ENCODE data around the gene CHMP4A. TPM values are rescaled to one million over a fixed set of nuclear protein-coding genes. Genes with fewer than 3 reads are reported as not detected.

The CHMP4A gene
- polyA plus RNA-seq, 1 donor from 2014 or later = 55.3 TPM

DNA sequence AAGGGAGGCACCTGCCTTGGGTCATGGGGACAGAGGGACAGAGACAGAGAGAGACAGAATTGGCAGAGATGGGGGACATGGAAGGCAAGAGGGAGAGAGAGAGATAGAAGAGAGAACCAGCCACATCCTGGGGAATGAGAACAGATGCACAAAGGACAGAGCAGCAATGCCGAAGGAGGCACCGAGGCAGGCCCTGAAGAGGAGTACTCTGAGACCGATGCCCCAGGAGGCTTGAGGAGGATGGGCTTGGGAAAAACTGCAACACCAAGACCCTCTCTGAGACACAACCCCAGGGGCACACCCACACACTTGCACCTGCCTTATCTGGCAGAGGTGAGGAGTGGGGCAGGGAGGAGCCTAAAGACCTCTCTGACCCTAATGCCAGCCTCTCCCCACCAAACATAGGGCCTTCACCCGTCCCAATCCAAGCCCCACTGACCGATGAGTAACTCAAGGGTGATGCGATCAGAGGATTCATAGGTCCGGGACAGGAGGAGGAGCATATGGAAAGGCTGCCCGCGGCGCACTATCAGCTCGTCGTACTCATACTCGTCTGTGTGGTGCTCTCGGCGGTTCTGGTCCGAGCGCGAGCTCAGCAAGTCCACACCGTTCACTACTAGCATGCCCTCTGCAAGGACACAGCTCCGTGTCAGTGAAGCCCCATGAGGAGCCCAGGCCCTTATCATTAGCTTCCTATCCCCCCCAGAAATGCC lies 48.1 kb upstream of the CHMP4A start:
- TF ChIP-seq TAF1 (IDR thresholded peaks at IDR 0.05; ENCODE audit: low read depth) (no peak), MXI1 (conservative IDR thresholded peaks at IDR 0.05; ENCODE audit: poor library complexity, severe bottlenecking) (no peak), RAD21 (conservative IDR thresholded peaks at IDR 0.05) (no peak), EP300 (conservative IDR thresholded peaks at IDR 0.05; ENCODE audit: poor library complexity, severe bottlenecking) (no peak), POLR2AphosphoS5 (IDR thresholded peaks at IDR 0.05) (no peak), SMC3 (conservative IDR thresholded peaks at IDR 0.05; ENCODE audit: poor library complexity) (no peak), EZH2 (IDR thresholded peaks at IDR 0.05; ENCODE audit: borderline replicate concordance, insufficient read depth, low read length, poor library complexity, severe bottlenecking) (no peak)
- TF ChIP-seq, protein P1, sequence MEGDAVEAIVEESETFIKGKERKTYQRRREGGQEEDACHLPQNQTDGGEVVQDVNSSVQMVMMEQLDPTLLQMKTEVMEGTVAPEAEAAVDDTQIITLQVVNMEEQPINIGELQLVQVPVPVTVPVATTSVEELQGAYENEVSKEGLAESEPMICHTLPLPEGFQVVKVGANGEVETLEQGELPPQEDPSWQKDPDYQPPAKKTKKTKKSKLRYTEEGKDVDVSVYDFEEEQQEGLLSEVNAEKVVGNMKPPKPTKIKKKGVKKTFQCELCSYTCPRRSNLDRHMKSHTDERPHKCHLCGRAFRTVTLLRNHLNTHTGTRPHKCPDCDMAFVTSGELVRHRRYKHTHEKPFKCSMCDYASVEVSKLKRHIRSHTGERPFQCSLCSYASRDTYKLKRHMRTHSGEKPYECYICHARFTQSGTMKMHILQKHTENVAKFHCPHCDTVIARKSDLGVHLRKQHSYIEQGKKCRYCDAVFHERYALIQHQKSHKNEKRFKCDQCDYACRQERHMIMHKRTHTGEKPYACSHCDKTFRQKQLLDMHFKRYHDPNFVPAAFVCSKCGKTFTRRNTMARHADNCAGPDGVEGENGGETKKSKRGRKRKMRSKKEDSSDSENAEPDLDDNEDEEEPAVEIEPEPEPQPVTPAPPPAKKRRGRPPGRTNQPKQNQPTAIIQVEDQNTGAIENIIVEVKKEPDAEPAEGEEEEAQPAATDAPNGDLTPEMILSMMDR (IDR thresholded peaks at IDR 0.05; ENCODE audit: poor library complexity, severe bottlenecking) = no peak
- TF ChIP-seq, protein P2, sequence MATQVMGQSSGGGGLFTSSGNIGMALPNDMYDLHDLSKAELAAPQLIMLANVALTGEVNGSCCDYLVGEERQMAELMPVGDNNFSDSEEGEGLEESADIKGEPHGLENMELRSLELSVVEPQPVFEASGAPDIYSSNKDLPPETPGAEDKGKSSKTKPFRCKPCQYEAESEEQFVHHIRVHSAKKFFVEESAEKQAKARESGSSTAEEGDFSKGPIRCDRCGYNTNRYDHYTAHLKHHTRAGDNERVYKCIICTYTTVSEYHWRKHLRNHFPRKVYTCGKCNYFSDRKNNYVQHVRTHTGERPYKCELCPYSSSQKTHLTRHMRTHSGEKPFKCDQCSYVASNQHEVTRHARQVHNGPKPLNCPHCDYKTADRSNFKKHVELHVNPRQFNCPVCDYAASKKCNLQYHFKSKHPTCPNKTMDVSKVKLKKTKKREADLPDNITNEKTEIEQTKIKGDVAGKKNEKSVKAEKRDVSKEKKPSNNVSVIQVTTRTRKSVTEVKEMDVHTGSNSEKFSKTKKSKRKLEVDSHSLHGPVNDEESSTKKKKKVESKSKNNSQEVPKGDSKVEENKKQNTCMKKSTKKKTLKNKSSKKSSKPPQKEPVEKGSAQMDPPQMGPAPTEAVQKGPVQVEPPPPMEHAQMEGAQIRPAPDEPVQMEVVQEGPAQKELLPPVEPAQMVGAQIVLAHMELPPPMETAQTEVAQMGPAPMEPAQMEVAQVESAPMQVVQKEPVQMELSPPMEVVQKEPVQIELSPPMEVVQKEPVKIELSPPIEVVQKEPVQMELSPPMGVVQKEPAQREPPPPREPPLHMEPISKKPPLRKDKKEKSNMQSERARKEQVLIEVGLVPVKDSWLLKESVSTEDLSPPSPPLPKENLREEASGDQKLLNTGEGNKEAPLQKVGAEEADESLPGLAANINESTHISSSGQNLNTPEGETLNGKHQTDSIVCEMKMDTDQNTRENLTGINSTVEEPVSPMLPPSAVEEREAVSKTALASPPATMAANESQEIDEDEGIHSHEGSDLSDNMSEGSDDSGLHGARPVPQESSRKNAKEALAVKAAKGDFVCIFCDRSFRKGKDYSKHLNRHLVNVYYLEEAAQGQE (IDR thresholded peaks at IDR 0.05; ENCODE audit: borderline replicate concordance) = no peak
- H3K36me3 ChIP-seq (ENCODE audit: insufficient read depth, low read length) = no peaks in the 10 kb centered on the region
- no peak overlapping the region for H2AFZ ChIP-seq (ENCODE audit: low read depth, low read length)
- no peak overlapping the region for H3K4me2 ChIP-seq (ENCODE audit: low read length)
- H3K27me3 ChIP-seq (ENCODE audit: insufficient read depth, low read depth, low read length) = no peaks in the 10 kb centered on the region
- no peaks in the 10 kb centered on the region for H3K9me3 ChIP-seq (ENCODE audit: low read length)
- no peaks in the 10 kb centered on the region for H4K20me1 ChIP-seq (ENCODE audit: insufficient read depth)
- H3K9ac ChIP-seq (ENCODE audit: low read length) = no peak overlapping the region
- no peak overlapping the region for H3K27ac ChIP-seq (ENCODE audit: low read length)
- H3K9me2 ChIP-seq (ENCODE audit: insufficient read depth, low read length) = no peaks in the 10 kb centered on the region
- no peak overlapping the region for H3K4me3 ChIP-seq (ENCODE audit: low read length)
- no peaks in the 10 kb centered on the region for H3F3A ChIP-seq (ENCODE audit: insufficient read depth, low read length, poor library complexity, severe bottlenecking)
- H3K79me2 ChIP-seq (replicated peaks; ENCODE audit: insufficient read depth, low read length) = no peaks in the 10 kb centered on the region

DNA sequence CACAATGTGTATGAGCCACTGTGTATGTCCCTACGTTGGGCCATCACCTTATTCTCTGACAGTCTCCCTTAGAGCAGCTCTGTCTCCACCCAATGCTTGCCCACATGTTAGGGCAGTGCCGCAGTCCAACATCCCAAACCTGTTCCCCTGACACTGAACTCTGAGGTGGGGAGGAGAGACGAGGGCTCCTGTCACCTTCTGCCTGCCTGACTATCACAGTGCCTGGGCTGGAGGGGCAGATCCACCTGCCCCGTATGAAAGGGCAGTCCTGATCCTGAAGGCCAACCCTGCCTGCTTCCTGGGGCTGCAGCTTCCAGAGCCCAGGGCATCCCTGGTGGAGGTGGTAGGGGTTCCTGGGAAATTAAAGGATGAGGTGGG lies 47.5 kb upstream of the CHMP4A start:
- no peaks in the 10 kb centered on the region for H3K36me3 ChIP-seq (ENCODE audit: insufficient read depth, low read length)

More for the DNA sequence above, 47.5 kb upstream of the CHMP4A start:
- Histone ChIP-seq H3K79me2 (replicated peaks; ENCODE audit: insufficient read depth, low read length) (no peaks in the 10 kb centered on the region), H3K27me3 (ENCODE audit: insufficient read depth, low read depth, low read length) (no peaks in the 10 kb centered on the region), H2AFZ (ENCODE audit: low read depth, low read length) (no peak overlapping the region), H3K27ac (ENCODE audit: low read length) (no peak overlapping the region), H3K9ac (ENCODE audit: low read length) (no peak overlapping the region), H3K4me2 (ENCODE audit: low read length) (no peak overlapping the region), H3F3A (ENCODE audit: insufficient read depth, low read length, poor library complexity, severe bottlenecking) (no peaks in the 10 kb centered on the region), H3K9me3 (ENCODE audit: low read length) (no peaks in the 10 kb centered on the region), H4K20me1 (ENCODE audit: insufficient read depth) (no peaks in the 10 kb centered on the region), H3K4me3 (ENCODE audit: low read length) (no peak overlapping the region), H3K9me2 (ENCODE audit: insufficient read depth, low read length) (no peaks in the 10 kb centered on the region)
- TF ChIP-seq POLR2AphosphoS5 (IDR thresholded peaks at IDR 0.05) = no peak

Data from neural cell (in vitro differentiated cells).